Measurements from ENCODE around the gene SNRK.
A peak's percentile ranks its signal among the peaks of the same experiment; 100 is the strongest.

Gene SNRK, protein sequence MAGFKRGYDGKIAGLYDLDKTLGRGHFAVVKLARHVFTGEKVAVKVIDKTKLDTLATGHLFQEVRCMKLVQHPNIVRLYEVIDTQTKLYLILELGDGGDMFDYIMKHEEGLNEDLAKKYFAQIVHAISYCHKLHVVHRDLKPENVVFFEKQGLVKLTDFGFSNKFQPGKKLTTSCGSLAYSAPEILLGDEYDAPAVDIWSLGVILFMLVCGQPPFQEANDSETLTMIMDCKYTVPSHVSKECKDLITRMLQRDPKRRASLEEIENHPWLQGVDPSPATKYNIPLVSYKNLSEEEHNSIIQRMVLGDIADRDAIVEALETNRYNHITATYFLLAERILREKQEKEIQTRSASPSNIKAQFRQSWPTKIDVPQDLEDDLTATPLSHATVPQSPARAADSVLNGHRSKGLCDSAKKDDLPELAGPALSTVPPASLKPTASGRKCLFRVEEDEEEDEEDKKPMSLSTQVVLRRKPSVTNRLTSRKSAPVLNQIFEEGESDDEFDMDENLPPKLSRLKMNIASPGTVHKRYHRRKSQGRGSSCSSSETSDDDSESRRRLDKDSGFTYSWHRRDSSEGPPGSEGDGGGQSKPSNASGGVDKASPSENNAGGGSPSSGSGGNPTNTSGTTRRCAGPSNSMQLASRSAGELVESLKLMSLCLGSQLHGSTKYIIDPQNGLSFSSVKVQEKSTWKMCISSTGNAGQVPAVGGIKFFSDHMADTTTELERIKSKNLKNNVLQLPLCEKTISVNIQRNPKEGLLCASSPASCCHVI

GRCh38 chr3:43286115-43286840 is at the start of gene SNRK:
Gene SNRK (plus strand): TSS chr3:43286540. CDS start chr3:43303204, 16,664 bp downstream.
- peak; percentile 88 for DNase-seq (ENCODE audit: low spot score)

DNA sequence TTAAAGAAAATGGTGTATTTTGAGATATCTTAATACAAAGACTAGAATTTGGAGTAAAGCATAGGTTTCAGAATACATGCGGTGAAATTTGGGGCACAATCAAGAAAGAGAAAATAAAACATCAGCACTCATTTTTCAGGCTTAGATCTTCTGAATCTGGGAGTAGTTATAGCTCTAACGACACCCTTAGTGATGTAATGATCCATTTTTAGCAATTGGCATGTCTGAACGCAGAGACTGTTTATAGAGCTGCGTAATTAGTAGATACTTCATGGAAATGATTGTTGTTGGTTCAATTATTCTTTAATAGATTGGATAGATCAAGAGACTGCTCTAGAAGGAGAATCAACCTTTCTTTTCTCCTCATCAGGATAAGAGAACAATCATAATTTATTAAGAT is 47.5 kb upstream of the SNRK start:
- DNase-seq (ENCODE audit: low spot score), result no peak

DNA sequence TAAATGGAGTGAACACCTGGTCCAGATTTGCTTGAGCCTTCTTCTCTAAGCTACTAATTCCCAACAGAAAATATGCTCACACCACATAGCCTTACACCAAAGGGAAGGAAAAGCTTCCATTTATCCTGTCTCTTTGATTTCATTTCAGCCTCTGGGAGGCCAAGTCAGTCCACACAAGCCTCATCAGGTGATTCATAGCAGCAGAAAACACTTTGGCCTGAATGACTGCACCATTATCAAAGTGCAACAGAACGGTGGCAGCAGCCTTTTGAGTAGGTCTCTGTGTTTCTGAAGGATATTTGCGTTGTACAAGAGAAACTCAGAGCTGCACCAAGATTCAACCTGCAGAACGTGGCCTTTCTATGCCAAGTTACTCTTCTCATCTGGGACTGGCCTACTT is 46.6 kb upstream of the SNRK start:
- no peak for DNase-seq (ENCODE audit: low spot score)

DNA sequence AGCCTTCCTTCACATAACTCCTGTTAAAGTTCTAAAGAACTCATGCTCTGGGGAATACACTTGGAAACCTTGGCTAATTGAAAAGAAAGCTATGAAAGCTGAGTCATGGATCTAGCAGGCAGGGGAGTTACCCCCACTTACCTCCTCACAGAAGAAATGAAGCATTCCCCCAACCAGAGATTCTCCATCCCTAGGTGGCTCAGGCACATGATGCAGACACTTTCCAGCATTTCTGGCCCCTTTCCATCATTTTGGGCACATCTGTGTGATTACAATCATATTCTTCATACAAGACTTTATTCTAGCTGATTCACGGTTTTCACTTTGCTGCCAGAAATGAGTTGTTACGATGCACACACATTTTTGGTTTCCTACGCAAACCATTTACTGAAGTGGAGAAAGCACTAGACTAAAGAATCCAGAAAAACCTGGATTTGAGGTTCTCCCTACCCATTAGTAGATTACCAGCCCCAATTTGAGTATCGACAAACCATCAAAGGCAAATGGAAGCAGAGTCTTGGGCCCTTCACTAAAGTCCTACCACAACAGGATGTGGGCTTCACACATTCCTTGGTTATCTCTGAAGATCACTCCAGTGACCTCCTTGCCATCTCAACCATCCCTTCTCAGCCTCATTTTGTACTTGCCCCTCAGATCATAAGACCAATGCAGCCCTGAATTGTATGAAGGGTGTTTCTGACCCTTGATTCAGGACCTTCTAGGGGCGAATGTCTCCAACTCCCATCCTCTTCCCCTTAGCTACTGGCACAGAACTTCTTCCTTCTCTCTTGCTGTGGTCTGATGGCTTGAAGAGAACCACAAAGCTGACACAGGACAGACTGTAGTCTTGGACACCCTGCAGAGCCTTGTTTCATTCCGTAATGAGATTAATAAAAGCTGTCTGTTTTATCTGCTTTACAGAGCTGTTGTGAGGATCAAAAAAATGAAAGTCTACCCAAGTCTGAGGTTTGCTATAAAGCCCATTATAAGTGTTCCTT is 42.5 kb upstream of the SNRK start:
- no peak for DNase-seq (ENCODE audit: low spot score)

GRCh38 chr3:43244694-43245093 is 41.6 kb upstream of the SNRK start:
- DNase-seq (ENCODE audit: low spot score), result no peak

DNA sequence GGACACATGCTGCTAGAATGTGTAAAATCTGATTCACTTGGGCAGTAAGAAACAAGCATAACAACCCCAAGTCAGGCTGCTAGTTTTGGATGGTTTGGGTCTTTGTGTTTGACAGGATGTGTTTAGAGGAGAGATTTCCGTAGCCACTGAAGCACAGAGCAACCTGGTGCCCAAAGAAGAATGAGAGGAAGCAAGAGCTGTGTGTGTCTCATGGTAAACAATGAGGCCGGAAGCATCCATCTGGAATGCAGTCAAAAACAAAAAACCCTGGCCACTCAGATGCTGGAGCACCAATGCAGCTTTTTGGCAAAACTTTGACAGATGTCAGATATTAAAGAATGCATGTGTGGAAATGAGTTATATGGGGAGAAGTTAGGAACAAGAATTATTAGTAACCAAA is 39.4 kb upstream of the SNRK start:
- DNase-seq (ENCODE audit: low spot score), result no peak

DNA sequence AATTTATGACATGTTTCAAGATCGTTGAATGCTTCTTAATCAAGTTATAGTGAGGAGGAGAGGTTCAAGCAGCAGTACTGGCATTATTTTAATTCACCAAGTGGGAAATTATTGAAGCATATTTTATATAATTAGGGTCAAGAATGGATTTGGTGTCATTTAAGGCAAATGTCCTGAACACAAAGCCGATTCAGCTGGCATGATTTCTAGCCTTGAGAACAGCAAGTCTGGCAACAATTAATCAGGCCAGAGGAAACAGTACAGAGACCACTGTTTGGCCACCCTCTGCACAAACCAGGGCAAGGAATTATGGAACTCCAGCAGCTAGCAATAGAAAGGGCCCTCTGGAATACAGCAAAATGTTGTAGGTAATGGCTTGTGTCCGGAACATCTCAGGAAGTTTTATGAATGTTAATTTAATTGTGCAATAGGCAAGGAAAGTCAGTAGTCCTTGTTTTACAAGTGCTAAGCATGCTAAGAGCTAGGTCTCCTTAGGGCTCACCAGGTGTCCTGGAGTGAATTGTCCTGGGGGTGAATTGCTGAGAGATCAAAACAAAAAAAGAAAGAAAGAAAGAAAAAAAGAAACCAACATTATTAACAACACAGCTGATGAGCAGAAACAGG is 38.7 kb upstream of the SNRK start:
- DNase-seq (ENCODE audit: low spot score), result no peak

- no peak for DNase-seq (ENCODE audit: low spot score)
Measured at GRCh38 chr3:43248185-43248583, 38.2 kb upstream of the SNRK start.

GRCh38 chr3:43248973-43249372 is 37.4 kb upstream of the SNRK start:
- DNase-seq (ENCODE audit: low spot score), result no peak

DNA sequence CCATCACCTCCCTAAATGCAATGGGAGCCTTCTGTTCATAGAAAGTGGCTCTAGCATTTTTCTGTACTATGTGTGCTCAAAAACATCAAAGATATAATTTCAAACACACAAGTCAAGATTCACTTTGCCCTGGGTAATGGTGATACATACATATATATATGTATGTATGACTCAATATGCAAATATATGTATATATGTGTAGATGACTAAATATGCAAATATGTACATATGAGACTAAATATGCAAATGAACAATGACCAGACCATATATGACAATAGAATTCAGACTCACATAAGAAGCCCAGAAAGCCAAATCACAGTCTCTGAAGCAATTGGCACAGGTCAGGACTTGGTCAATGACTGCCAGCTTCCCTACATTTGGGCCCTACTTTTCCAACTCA is 36.9 kb upstream of the SNRK start:
- no peak for DNase-seq (ENCODE audit: low spot score)

DNA sequence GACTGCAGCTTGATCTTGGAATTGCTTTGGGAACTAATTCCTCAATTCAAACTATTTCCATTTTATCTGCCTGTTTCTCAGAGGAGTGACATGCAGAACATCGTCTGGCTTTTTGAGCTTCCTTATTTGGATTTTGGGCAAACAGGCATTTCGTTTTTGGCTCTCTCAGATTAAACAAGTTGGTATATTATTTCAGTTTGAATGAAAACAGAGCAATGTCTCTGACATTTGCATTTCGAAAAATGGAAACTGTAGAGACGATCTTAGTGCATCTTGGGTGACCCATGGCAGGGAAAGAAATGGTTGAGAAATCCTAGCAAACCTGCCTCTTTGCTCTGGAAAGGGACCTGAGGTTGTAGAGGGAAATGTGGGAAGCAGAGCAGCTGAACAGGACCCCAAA is 33.0 kb upstream of the SNRK start:
- no peak for DNase-seq (ENCODE audit: low spot score)

DNA sequence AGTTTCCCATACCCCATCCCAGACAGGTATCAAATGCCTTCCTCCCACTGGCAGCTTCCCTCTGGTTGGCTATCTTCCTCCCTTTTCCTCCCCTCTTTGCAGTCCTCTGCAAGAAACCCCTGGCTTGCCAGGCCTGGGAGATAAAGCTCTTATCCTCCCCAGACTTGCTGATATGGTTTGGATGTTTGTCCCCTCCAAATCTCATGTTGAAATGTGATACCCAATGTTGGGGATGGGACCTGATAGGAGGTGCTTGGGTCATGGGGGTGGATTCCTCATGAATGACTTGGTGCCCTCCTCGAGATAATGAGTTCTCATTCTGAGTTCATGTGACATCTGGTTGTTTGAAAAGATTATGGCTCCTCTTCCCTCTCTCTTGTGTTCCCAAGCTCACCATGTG is 32.2 kb upstream of the SNRK start:
- DNase-seq (ENCODE audit: low spot score), result no peak

GRCh38 chr3:43255662-43256061 is 30.7 kb upstream of the SNRK start:
- DNase-seq (ENCODE audit: low spot score), result no peak

DNA sequence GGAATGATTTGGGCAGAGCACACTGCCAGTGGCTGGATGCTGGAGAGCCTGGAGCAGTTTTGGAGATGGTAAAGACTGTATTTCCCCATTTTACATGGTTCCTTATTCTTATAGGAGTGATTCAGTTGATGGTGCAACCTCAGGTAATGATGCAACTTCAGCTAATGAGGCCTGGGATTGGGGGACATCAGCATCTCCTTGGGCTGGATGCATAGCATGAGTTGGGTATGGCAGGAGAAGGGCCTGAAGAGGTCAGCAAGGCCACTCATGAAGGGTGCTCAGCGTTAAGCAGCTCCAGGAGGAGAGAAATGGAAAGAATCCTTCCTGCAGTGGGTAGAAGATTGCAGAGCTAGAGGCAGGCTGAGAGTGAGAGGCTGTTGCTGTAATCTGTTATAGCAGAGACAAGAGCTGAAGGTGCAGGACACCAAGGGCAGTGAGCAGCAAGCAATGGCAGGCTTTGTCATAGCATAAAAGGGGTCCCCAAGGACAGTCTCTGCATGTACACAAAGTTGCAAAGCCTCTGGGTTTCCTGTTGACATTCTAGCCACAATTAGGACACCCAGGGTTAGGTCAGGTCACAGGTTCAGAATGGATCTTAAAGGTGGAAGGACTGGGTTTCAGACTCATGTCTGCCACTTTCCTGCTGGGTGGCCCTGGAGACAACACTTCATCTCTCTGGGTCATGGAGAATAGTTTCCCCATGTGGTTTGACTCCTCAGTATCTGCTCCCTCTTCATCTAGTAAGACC is 29.5 kb upstream of the SNRK start:
- no peak for DNase-seq (ENCODE audit: low spot score)

DNA sequence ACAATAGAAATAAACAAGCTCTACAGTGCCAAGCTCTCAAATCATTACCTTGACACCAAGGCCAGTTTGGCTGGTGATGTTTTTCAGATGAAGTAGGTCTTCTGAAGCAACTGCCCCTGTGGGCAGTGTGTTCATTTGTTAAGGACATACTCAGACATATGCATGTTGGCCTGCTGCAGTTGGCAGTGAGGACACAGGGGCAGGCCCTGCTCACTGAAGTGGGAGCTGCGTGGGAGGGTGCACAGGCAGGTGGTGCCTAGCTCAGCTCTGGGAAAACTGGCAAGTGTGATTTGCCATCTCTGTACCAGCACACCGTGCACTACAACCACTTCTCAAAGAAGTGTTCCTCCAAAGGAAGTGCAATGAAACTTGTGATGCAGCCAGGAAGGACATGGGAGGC is 28.5 kb upstream of the SNRK start:
- no peak for DNase-seq (ENCODE audit: low spot score)

DNA sequence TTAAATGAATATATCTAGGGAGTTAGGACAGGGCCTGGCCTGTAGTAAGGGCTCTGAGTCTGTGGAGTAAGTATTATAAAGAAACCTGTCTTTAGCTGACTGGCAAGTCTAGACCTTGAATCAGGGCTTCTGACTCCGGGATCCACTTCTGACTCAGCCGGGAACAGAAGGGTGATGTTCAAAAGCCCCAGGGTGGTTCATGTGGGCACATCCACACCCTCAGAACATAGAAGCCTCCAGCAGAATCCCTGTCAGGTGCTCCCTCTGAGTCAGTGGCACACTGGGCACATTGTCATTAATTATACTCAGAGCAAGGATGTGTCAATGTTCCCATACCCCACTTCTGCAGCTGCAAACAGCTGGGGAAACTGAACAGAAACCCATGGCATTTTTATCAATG is 26.7 kb upstream of the SNRK start:
- no peak for DNase-seq (ENCODE audit: low spot score)

DNA sequence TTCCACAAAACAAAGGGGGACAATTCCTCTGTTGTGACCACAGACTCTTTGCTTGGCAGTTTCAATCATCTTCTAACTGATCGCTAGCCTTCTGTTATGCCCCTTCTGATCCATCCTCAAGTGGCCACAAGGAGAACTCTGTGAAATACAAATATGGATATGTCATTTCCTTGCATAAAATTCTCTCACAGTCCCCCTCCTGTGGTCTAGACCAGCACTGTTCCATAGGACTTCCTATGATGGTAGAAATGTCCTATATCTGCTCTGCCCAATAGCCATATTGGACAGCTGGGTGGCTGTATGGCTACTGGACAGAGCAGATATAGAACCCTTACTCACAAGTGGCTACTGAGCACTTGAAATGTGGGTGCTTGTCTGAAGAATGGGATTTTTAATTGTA is 25.9 kb upstream of the SNRK start:
- no peak for DNase-seq (ENCODE audit: low spot score)

DNA sequence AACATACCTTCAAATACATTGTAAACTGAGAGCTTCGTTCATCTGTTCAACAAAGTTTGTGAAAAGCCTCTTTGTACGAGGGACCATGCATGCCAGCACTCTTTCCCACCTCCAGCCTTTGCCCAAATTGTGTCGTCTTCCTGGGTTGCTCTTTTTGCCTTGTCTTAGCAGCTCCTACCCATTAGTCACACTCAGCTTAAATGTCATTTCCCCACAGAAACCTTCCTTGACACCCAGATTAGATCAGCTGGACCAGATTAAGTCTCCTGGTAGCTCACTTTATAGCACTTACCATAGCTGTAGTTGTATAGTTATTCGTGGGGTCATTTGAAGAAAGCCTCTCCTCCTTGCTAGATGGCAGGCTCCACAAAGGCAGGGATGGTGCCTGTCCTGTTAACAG is 24.1 kb upstream of the SNRK start:
- no peak for DNase-seq (ENCODE audit: low spot score)

DNA sequence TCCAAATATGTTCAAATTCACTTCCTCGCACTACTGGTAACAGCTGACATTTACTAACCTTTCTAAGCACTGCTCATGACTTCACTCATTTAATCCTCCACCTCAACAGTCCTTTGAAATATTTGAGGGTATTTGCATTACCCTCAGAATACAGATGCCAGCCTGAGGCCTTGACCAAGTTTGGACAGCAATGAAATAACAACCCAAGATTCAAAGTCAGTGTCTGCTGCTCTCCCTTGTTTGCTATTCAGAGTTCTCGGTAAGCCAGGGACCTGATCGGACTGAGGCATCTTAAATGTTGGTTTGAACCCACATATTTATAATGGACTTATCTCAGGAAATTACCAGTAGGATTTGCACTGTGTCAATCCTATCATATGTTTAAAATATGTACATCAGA is 19.9 kb upstream of the SNRK start:
- DNase-seq (ENCODE audit: low spot score), result no peak

- no peak for DNase-seq (ENCODE audit: low spot score)
Measured at GRCh38 chr3:43266995-43267394, 19.3 kb upstream of the SNRK start.

All from activated CD4-positive, alpha-beta T cell treated with anti-CD3 and anti-CD28 coated beads, Interleukin-2, Interleukin-4, amounts not matched to agents 100 ng/mL and 50 ng/mL, durations not matched to agents 16 hours and 8 hours (primary cell).